ENCODE data around the gene DYSF.

DNA sequence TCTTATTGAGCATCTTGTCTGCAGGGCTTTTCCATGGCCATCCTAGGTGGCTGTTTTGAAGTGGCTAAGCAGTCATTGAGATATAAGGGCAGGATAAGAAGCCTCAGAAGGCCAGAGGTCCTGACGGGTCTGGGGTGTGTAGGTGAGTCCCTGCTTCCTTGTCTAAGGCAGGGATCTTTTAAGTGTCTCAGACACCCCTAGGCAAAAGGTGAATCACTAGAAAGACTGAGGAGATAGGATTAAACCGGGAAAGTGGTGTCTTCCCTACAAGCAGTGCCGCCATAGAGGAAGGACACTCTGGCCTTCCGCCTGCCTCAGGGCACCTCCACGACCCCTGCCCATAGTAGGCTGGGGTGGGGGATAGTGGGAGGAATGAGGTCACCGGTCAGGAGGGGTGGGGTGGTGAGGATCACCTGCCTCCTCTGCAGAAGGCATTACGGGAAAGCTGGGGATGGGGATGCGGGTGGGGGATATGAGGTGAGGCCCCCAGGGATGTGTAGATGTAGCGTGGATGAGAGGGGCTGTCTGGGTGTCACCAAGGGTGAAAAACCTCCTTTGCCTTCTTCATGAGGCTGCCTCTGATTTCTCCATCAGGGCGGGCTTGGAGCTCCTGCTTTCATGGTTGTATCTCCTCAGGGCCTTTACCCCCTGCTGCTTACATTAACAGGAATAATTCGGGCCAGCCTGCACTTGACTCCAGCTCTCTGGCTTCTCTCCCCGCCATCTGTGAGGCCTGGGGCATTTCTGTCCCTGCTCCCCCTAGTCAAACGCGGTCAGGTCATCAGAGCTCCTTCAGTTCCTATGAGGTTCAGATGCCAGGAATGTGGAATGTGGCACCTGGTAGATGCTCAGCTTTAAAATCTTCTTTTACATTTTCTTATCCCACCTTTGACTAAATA, 244.0 kb downstream of the DYSF start:
- TF ChIP-seq POLR2A (IDR thresholded peaks at IDR 0.05), result no peak
- no peak for TF ChIP-seq CTCF (IDR thresholded peaks at IDR 0.05)
- TF ChIP-seq EP300 (IDR thresholded peaks at IDR 0.05), result no peak
